Measurements from ENCODE around the gene HMCN2.

GRCh38 chr9:130362691-130363090 lies 97.1 kb downstream of the HMCN2 start:
- no peak for TF ChIP-seq CTCF (conservative IDR thresholded peaks at IDR 0.05)
- no peak for TF ChIP-seq EZH2 (IDR thresholded peaks at IDR 0.05; ENCODE audit: low read depth)
